ENCODE measurements around the gene INKA1.

- TF ChIP-seq CTCF (IDR thresholded peaks at IDR 0.05; ENCODE audit: poor library complexity): no peak
- no peak for TF ChIP-seq EZH2 (IDR thresholded peaks at IDR 0.05; ENCODE audit: borderline replicate concordance)
Observed at GRCh38 chr3:49754536-49754935, 48.5 kb upstream of the INKA1 start.

Data from hepatocyte (in vitro differentiated cells).